Measurements from ENCODE around the gene SMC1B. TPM values are rescaled to one million over a fixed set of nuclear protein-coding genes. Genes with fewer than 3 reads are reported as not detected.

Gene SMC1B
- total RNA-seq, 4 donors from 2014 or later: not detected

- H3K4me3 ChIP-seq: no peak overlapping the region
- H3K36me3 ChIP-seq: no peaks in the 10 kb centered on the region
- H3K27me3 ChIP-seq: peaks cover 11% of the 10 kb centered on the region
- no peaks in the 10 kb centered on the region for H3K4me1 ChIP-seq
- WGBS, 2 donors (ENCODE audit: low coverage in 1 of 2): 85 to 86% methylated on average over 5 of the region's 5 CpGs
- H3K9me3 ChIP-seq: no peaks in the 10 kb centered on the region
- no peak for ATAC-seq
- H3K27ac ChIP-seq: no peak overlapping the region
- TF ChIP-seq POLR2A (IDR thresholded peaks at IDR 0.05) (no peak), POLR2AphosphoS5 (IDR thresholded peaks at IDR 0.05) (no peak), EP300 (IDR thresholded peaks at IDR 0.05) (no peak), CTCF (IDR thresholded peaks at IDR 0.05) (no peak)
These were observed 13.5 kb downstream of the SMC1B start for GRCh38 chr22:45399712-45400445.

GRCh38 chr22:45398214-45398613 is 15.2 kb downstream of the SMC1B start:
- no peak for ATAC-seq
- WGBS, 2 donors (ENCODE audit: low coverage in 1 of 2): 94% methylated on average over 3 of the region's 13 CpGs; no CpG with 5 or more reads in 1 of the 2 donors
- H3K36me3 ChIP-seq: no peaks in the 10 kb centered on the region
- H3K9me3 ChIP-seq: no peaks in the 10 kb centered on the region
- H3K4me3 ChIP-seq: no peak overlapping the region
- no peak for TF ChIP-seq POLR2AphosphoS5 (IDR thresholded peaks at IDR 0.05)
- no peak for TF ChIP-seq POLR2A (IDR thresholded peaks at IDR 0.05)
- TF ChIP-seq EP300 (IDR thresholded peaks at IDR 0.05): no peak
- no peak for TF ChIP-seq CTCF (IDR thresholded peaks at IDR 0.05)
- H3K27ac ChIP-seq: no peak overlapping the region
- no peaks in the 10 kb centered on the region for H3K4me1 ChIP-seq
- H3K27me3 ChIP-seq: peaks cover 17% of the 10 kb centered on the region

DNA sequence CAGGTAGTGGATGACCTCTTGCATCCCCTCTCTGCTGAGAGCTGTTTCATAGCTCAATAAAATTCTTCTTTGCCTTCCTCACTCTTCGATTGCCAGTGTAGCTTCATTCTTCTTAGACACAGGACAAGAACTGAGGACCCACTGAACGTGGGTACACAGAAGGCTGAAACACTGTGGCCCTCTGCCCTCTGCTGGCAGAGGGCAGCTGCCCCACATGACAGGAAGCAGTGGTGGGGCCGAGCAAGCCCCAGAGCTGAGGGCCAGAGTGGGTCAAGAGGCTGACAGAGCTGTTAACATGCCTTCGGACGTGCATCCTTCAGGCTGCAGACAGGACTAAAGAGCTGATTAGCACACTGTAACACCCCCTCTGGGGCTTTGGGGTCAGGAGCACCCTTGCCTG is 15.6 kb downstream of the SMC1B start:
- Histone ChIP-seq H3K4me3 (no peak overlapping the region), H3K9me3 (no peaks in the 10 kb centered on the region), H3K27ac (no peak overlapping the region), H3K36me3 (no peaks in the 10 kb centered on the region), H3K27me3 (peaks cover 17% of the 10 kb centered on the region), H3K4me1 (no peaks in the 10 kb centered on the region)
- ATAC-seq: no peak
- no peak for TF ChIP-seq POLR2A (IDR thresholded peaks at IDR 0.05)
- peak in 1 of 4 experiments; percentile 21 for TF ChIP-seq CTCF (IDR thresholded peaks at IDR 0.05)
- 71% methylated on average over 4 of the region's 5 CpGs; no CpG with 5 or more reads in 1 of the 2 donors for WGBS, 2 donors (ENCODE audit: low coverage in 1 of 2)

- no peaks in the 10 kb centered on the region for H3K36me3 ChIP-seq
- H3K4me1 ChIP-seq: no peaks in the 10 kb centered on the region
- H3K9me3 ChIP-seq: no peaks in the 10 kb centered on the region
- H3K27ac ChIP-seq: no peak overlapping the region
- no peak for TF ChIP-seq POLR2A (IDR thresholded peaks at IDR 0.05)
- no peak for TF ChIP-seq POLR2AphosphoS5 (IDR thresholded peaks at IDR 0.05)
- no peak for TF ChIP-seq CTCF (IDR thresholded peaks at IDR 0.05)
- no peak for TF ChIP-seq EP300 (IDR thresholded peaks at IDR 0.05)
- 71 to 79% methylated on average over 3 of the region's 3 CpGs for WGBS, 2 donors (ENCODE audit: low coverage in 1 of 2)
- no peak overlapping the region for H3K4me3 ChIP-seq
- ATAC-seq: no peak
- peaks cover 13% of the 10 kb centered on the region for H3K27me3 ChIP-seq
These were observed 23.9 kb downstream of the SMC1B start for GRCh38 chr22:45389546-45389945.

DNA sequence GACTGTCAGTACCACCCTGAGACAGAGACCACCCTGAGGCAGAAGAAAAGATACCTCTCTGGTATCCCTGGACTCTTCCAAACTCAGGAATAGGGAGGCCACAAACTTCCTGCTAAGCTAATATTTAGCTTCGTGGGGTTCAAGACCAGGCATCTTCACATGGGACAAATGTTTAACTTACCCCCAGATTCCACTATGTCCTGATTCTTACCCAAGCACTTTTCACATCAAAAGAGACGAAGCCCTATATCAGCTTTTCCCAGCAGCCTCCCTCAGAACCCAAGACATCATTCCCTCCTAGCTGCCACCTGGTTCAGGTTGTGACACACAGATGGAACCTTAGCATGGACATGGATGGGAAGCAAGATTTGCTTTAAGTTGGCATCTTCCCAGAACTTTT is 32.1 kb downstream of the SMC1B start:
- no peak overlapping the region for H3K4me3 ChIP-seq
- no peak for TF ChIP-seq POLR2AphosphoS5 (IDR thresholded peaks at IDR 0.05)
- no peak for TF ChIP-seq POLR2A (IDR thresholded peaks at IDR 0.05)
- TF ChIP-seq EP300 (IDR thresholded peaks at IDR 0.05): no peak
- no peak for TF ChIP-seq CTCF (IDR thresholded peaks at IDR 0.05)
- no peaks in the 10 kb centered on the region for H3K4me1 ChIP-seq
- 60 to 100% methylated on average over 1 to 2 of the region's 2 CpGs for whole genome bisulfite sequencing, 2 donors (ENCODE audit: low coverage in 1 of 2)
- H3K9me3 ChIP-seq: no peaks in the 10 kb centered on the region
- H3K27me3 ChIP-seq: no peaks in the 10 kb centered on the region
- no peak overlapping the region for H3K27ac ChIP-seq
- H3K36me3 ChIP-seq: no peaks in the 10 kb centered on the region
- no peak for ATAC-seq

All from gastroesophageal sphincter (tissue), 4 donors.